HCT116 (cell line): ENCODE measurements around the gene APPBP2. TPM values are rescaled to one million over a fixed set of nuclear protein-coding genes. Genes with fewer than 3 reads are reported as not detected.

ENCODE experiments used
- ATAC-seq: fragments of 200-7000 bp; cut with Tn5 transposase; 2 replicates; pipeline ENCODE4 v1.9.1; 2020; ENCODE audit warnings: mild to moderate bottlenecking, moderate library complexity
- BruUV-seq: library from RNA; stranded (reverse); fragments of 400-500 nt; replicated peaks from 2 replicates; lab custom pipeline; 2021; lab: Mats Ljungman, UMichigan
- CTCF ChIA-PET: fragments of 300-600 bp; sonication (Branson Sonifier 250); formaldehyde crosslinking; loops from one replicate; lab custom pipeline; 2021; ENCODE audit warnings: antibody characterized with exemption; lab: Charles Lee
- POLR2A ChIA-PET: fragments of 300-600, 350-600 bp; sonication (Branson Sonifier 250); formaldehyde crosslinking; loops from one replicate; lab custom pipeline; 2021; ENCODE audit warnings: antibody characterized with exemption; lab: Charles Lee
- RAD21 ChIA-PET, 2 experiments: fragments of 300-600 bp; sonication (Branson Sonifier 250); formaldehyde crosslinking; loops; one replicate each; lab custom pipeline; 2023; ENCODE audit warnings: low total read pairs in 2 of 2; ENCODE audit not compliant: uncharacterized antibody in 2 of 2, unreplicated experiment in 2 of 2, low non-redundant PET in 1 of 2; lab: Charles Lee
- DNase-seq: peaks from one replicate; pipeline ENCODE4 v3.0.0-alpha.2; 2010; ENCODE audit warnings: low read depth, low spot score
- H2AFZ ChIP-seq: fragments of 200-600 bp; shearing (Covaris generic), sonication (generic); 2 replicates; pipeline ENCODE4 v1.6.1; 2017; ENCODE audit warnings: low read depth, mixed run types, mixed read lengths, antibody characterized with exemption, low read length; ENCODE audit not compliant: poor library complexity, severe bottlenecking
- H3K27ac ChIP-seq: 2 replicates; pipeline ENCODE4 v1.5.1; 2012; ENCODE audit warnings: low read depth, low read length
- H3K27me3 ChIP-seq: fragments of 200-600 bp; sonication (generic); 2 replicates; pipeline ENCODE4 v1.6.1; 2016; ENCODE audit warnings: mixed run types, low read length, mixed read lengths; ENCODE audit not compliant: insufficient read depth
- H3K36me3 ChIP-seq, 2 experiments: fragments of 200-500 bp in 1 of 2; fragments of 200-600 bp in 1 of 2; sonication (Bioruptor generic) in 1 of 2; sonication (generic) in 1 of 2; 2 replicates each; pipeline versions ENCODE4 v1.5.1 to v1.6.1; 2014 to 2016; ENCODE audit warnings: low read length in 2 of 2, inconsistent platforms in 1 of 2, mixed read lengths in 1 of 2, mixed run types in 1 of 2; ENCODE audit not compliant: insufficient read depth in 2 of 2, control insufficient read depth in 1 of 2
- H3K4me1 ChIP-seq, 2 experiments: fragments of 200-600 bp in 1 of 2; sonication (generic) in 1 of 2; 2 replicates each; pipeline versions ENCODE4 v1.5.1 to v1.6.1; 2012 to 2017; ENCODE audit warnings: low read length in 2 of 2, inconsistent platforms in 1 of 2, mild to moderate bottlenecking in 1 of 2, mixed read lengths in 1 of 2, mixed run types in 1 of 2, moderate library complexity in 1 of 2; ENCODE audit not compliant: insufficient read depth in 2 of 2, control insufficient read depth in 1 of 2
- H3K4me2 ChIP-seq: fragments of 200-600 bp; sonication (generic); 2 replicates; pipeline ENCODE4 v1.6.1; 2017; ENCODE audit warnings: mixed run types, low read length, mixed read lengths
- H3K4me3 ChIP-seq, 2 experiments: fragments of 200-600 bp in 1 of 2; sonication (generic) in 1 of 2; replicated peaks in 1 of 2; 2 replicates each; pipeline ENCODE4 v1.5.1; 2011 to 2016; ENCODE audit warnings: low read length in 2 of 2, control low read depth in 1 of 2, low read depth in 1 of 2, mild to moderate bottlenecking in 1 of 2, mixed read lengths in 1 of 2, mixed run types in 1 of 2
- H3K79me2 ChIP-seq: fragments of 200-600 bp; sonication (generic); 2 replicates; pipeline ENCODE4 v1.6.1; 2017; ENCODE audit warnings: mild to moderate bottlenecking, mixed run types, low read length, moderate library complexity, mixed read lengths; ENCODE audit not compliant: insufficient read depth
- H3K9ac ChIP-seq: fragments of 200-600 bp; sonication (generic); 2 replicates; pipeline ENCODE4 v1.6.1; 2016; ENCODE audit warnings: low read length, mixed read lengths
- H3K9me2 ChIP-seq: fragments of 200-600 bp; sonication (generic), shearing (Covaris generic); 2 replicates; pipeline ENCODE4 v1.6.1; 2017; ENCODE audit warnings: mixed run types, mild to moderate bottlenecking, moderate library complexity; ENCODE audit not compliant: insufficient read depth
- H3K9me3 ChIP-seq, 2 experiments: fragments of 200-500 bp in 1 of 2; fragments of 200-600 bp in 1 of 2; sonication (Bioruptor generic) in 1 of 2; sonication (generic) in 1 of 2; 2 replicates each; pipeline ENCODE4 v1.6.1; 2014 to 2017; ENCODE audit warnings: low read length in 2 of 2, mixed read lengths in 2 of 2, inconsistent platforms in 1 of 2, low read depth in 1 of 2, mild to moderate bottlenecking in 1 of 2, mixed run types in 1 of 2, moderate library complexity in 1 of 2; ENCODE audit not compliant: control insufficient read depth in 1 of 2, insufficient read depth in 1 of 2
- H4K20me1 ChIP-seq: fragments of 200-600 bp; sonication (generic), shearing (Covaris generic); 2 replicates; pipeline ENCODE4 v1.6.1; 2017; ENCODE audit warnings: mixed run types, mild to moderate bottlenecking, moderate library complexity; ENCODE audit not compliant: insufficient read depth
- CBX3 ChIP-seq: IDR thresholded peaks from 2 replicates; pipeline ENCODE4 v1.6.1; 2012; ENCODE audit warnings: low read depth
- CEBPB ChIP-seq: IDR thresholded peaks from 2 replicates; pipeline ENCODE4 v1.6.1; 2012; ENCODE audit warnings: low read depth
- EGR1 ChIP-seq: IDR thresholded peaks from 2 replicates; pipeline ENCODE4 v1.6.1; 2012; ENCODE audit warnings: low read depth
- EZH2phosphoT487 ChIP-seq: fragments of 200-600 bp; IDR thresholded peaks from 2 replicates; pipeline ENCODE4 v1.6.1; 2018; ENCODE audit warnings: antibody characterized with exemption, borderline replicate concordance
- JUND ChIP-seq: IDR thresholded peaks from 2 replicates; pipeline ENCODE4 v1.6.1; 2012
- POLR2A ChIP-seq: IDR thresholded peaks from 2 replicates; pipeline ENCODE4 v1.7.0; 2011; ENCODE audit warnings: borderline replicate concordance; ENCODE audit not compliant: insufficient read depth, insufficient read length; ENCODE audit errors: extremely low read depth
- POLR2AphosphoS5 ChIP-seq: IDR thresholded peaks from 2 replicates; pipeline ENCODE4 v1.6.1; 2011; ENCODE audit warnings: mild to moderate bottlenecking, low read depth, low read length, moderate library complexity
- SIN3A ChIP-seq: IDR thresholded peaks from 2 replicates; pipeline ENCODE4 v1.6.1; 2012; ENCODE audit warnings: low read depth
- SP1 ChIP-seq: IDR thresholded peaks from 2 replicates; pipeline ENCODE4 v1.6.1; 2012; ENCODE audit warnings: low read depth
- SRF ChIP-seq: IDR thresholded peaks from 2 replicates; pipeline ENCODE4 v1.6.1; 2012; ENCODE audit warnings: low read depth
- YY1 ChIP-seq: IDR thresholded peaks from 2 replicates; pipeline ENCODE4 v1.6.1; 2011; ENCODE audit warnings: low read length, low read depth, moderate library complexity, mild to moderate bottlenecking; ENCODE audit not compliant: insufficient replicate concordance; ENCODE audit errors: extremely low read depth
- ZNF274 ChIP-seq: fragments of 200-500 bp; sonication (Bioruptor generic); IDR thresholded peaks from 2 replicates; pipeline ENCODE4 v1.6.1; 2014; ENCODE audit warnings: mild to moderate bottlenecking, low read depth, low read length, inconsistent platforms
- intact Hi-C: fragments of 100-400 bp; cut with micrococcal nuclease; formaldehyde crosslinking; loops from 2 replicates; pipeline ENCODE4 v1.10.0; 2022
- total RNA-seq: library from RNA; stranded (reverse); gene quantifications from one replicate; pipeline ENCODE4 v1.2.1, GENCODE V29; 2021; ENCODE audit not compliant: unreplicated experiment
- TF ChIP-seq, protein P1 (sequence below): IDR thresholded peaks from 2 replicates; pipeline ENCODE4 v1.6.1; 2011; ENCODE audit warnings: mild to moderate bottlenecking, low read length, moderate library complexity; ENCODE audit not compliant: insufficient replicate concordance; ENCODE audit errors: extremely low read depth
- TF ChIP-seq, protein P2 (sequence below): IDR thresholded peaks from 2 replicates; pipeline ENCODE4 v1.6.1; 2012
- TF ChIP-seq, protein P3 (sequence below), 3 experiments: fragments of 200-600 bp in 1 of 3; sonication (generic) in 1 of 3; IDR thresholded peaks in 2 of 3; conservative IDR thresholded peaks in 1 of 3; 2 replicates each; pipeline ENCODE4 v1.5.1; 2012 to 2017; ENCODE audit warnings: low read depth in 2 of 3, low read length in 2 of 3, antibody characterized with exemption in 1 of 3, borderline replicate concordance in 1 of 3, control low read depth in 1 of 3, mild to moderate bottlenecking in 1 of 3, mixed read lengths in 1 of 3, mixed run types in 1 of 3, moderate library complexity in 1 of 3; ENCODE audit not compliant: insufficient read depth in 1 of 3
- TF ChIP-seq, protein P4 (sequence below): IDR thresholded peaks from 2 replicates; pipeline ENCODE4 v1.6.1; 2012; ENCODE audit warnings: low read depth

Gene APPBP2
- total RNA-seq, 1 experiment from 2014 or later, result 35.8 TPM

DNA sequence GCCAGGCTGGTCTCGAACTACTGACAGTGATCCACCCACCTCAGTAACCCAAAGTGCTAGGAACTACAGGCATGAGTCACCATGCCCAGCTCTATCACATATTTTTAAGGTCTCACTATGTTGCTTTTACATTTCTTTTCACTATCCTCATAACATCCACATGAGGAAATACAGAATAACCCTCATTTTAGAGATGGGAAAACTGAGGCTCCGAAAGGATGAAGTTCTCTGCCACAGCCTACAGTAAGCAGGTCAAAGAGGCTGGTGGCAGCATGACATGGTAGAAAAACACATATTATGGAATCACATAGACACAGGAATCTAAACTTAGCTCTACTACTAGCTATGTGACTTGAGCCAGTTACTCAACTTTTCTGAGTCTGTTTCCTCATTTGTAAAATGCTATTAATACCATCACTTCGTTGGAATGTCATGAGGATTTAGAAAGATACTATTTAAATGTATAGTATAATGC, 32.2 kb downstream of the APPBP2 start:
- intact Hi-C loops, result no loop called here
- ATAC-seq, result no peak
- Histone ChIP-seq H3K27ac (no peak overlapping the region), H3K4me2 (no peak overlapping the region), H3K9me2 (no peaks in the 10 kb centered on the region), H3K9ac (no peak overlapping the region), H3K9me3 (peaks cover 9 to 20% of the 10 kb centered on the region in 2 experiments; a peak in 2 of 4 replicates), H3K79me2 (peaks cover 3% of the 10 kb centered on the region; the same call in 1 of the 2 replicates), H4K20me1 (no peaks in the 10 kb centered on the region), H3K4me3 (no peak overlapping the region), H2AFZ (no peak overlapping the region), H3K27me3 (no peaks in the 10 kb centered on the region), H3K4me1 (no peaks in the 10 kb centered on the region), H3K36me3 (peaks cover 7 to 46% of the 10 kb centered on the region in 2 experiments)
- RAD21 ChIA-PET, result no interaction called here
- CTCF ChIA-PET, result no interaction called here
- no peak for DNase-seq
- BruUV-seq, result no TSS peak
- POLR2A ChIA-PET, result no interaction called here
- TF ChIP-seq YY1 (no peak), ZNF274 (no peak), EZH2phosphoT487 (no peak), POLR2AphosphoS5 (no peak), POLR2A (no peak), JUND (no peak), SIN3A (no peak), SP1 (no peak), CBX3 (no peak), EGR1 (no peak), CEBPB (no peak), SRF (no peak)
- TF ChIP-seq, protein P1, sequence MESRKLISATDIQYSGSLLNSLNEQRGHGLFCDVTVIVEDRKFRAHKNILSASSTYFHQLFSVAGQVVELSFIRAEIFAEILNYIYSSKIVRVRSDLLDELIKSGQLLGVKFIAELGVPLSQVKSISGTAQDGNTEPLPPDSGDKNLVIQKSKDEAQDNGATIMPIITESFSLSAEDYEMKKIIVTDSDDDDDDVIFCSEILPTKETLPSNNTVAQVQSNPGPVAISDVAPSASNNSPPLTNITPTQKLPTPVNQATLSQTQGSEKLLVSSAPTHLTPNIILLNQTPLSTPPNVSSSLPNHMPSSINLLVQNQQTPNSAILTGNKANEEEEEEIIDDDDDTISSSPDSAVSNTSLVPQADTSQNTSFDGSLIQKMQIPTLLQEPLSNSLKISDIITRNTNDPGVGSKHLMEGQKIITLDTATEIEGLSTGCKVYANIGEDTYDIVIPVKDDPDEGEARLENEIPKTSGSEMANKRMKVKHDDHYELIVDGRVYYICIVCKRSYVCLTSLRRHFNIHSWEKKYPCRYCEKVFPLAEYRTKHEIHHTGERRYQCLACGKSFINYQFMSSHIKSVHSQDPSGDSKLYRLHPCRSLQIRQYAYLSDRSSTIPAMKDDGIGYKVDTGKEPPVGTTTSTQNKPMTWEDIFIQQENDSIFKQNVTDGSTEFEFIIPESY, result no peak
- TF ChIP-seq, protein P2, sequence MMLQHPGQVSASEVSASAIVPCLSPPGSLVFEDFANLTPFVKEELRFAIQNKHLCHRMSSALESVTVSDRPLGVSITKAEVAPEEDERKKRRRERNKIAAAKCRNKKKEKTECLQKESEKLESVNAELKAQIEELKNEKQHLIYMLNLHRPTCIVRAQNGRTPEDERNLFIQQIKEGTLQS, result no peak
- TF ChIP-seq, protein P3, sequence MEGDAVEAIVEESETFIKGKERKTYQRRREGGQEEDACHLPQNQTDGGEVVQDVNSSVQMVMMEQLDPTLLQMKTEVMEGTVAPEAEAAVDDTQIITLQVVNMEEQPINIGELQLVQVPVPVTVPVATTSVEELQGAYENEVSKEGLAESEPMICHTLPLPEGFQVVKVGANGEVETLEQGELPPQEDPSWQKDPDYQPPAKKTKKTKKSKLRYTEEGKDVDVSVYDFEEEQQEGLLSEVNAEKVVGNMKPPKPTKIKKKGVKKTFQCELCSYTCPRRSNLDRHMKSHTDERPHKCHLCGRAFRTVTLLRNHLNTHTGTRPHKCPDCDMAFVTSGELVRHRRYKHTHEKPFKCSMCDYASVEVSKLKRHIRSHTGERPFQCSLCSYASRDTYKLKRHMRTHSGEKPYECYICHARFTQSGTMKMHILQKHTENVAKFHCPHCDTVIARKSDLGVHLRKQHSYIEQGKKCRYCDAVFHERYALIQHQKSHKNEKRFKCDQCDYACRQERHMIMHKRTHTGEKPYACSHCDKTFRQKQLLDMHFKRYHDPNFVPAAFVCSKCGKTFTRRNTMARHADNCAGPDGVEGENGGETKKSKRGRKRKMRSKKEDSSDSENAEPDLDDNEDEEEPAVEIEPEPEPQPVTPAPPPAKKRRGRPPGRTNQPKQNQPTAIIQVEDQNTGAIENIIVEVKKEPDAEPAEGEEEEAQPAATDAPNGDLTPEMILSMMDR (IDR thresholded peaks at IDR 0.05 in 2 of 3, conservative IDR thresholded peaks at IDR 0.05 in 1 of 3; ENCODE audit: borderline replicate concordance in 1 of 3, insufficient read depth in 1 of 3, low read depth in 2 of 3, low read length in 2 of 3), result no peak
- TF ChIP-seq, protein P4, sequence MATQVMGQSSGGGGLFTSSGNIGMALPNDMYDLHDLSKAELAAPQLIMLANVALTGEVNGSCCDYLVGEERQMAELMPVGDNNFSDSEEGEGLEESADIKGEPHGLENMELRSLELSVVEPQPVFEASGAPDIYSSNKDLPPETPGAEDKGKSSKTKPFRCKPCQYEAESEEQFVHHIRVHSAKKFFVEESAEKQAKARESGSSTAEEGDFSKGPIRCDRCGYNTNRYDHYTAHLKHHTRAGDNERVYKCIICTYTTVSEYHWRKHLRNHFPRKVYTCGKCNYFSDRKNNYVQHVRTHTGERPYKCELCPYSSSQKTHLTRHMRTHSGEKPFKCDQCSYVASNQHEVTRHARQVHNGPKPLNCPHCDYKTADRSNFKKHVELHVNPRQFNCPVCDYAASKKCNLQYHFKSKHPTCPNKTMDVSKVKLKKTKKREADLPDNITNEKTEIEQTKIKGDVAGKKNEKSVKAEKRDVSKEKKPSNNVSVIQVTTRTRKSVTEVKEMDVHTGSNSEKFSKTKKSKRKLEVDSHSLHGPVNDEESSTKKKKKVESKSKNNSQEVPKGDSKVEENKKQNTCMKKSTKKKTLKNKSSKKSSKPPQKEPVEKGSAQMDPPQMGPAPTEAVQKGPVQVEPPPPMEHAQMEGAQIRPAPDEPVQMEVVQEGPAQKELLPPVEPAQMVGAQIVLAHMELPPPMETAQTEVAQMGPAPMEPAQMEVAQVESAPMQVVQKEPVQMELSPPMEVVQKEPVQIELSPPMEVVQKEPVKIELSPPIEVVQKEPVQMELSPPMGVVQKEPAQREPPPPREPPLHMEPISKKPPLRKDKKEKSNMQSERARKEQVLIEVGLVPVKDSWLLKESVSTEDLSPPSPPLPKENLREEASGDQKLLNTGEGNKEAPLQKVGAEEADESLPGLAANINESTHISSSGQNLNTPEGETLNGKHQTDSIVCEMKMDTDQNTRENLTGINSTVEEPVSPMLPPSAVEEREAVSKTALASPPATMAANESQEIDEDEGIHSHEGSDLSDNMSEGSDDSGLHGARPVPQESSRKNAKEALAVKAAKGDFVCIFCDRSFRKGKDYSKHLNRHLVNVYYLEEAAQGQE, result no peak
